Activated B cell treated with CpG ODN at 0.5 μM for 24 hours (primary cell): Measurements from ENCODE around the gene VSIG10L2. TPM values are rescaled to one million over a fixed set of nuclear protein-coding genes. Genes with fewer than 3 reads are reported as not detected.

Experiments used
- ATAC-seq: fragments of 200-7000 bp; cut with Tn5 transposase; one replicate; pipeline ENCODE4 v1.10.0; 2021; ENCODE audit warnings: low read depth, mild to moderate bottlenecking, moderate library complexity
- CTCF ChIA-PET: fragments of 350-600 bp; sonication (Branson Sonifier 250); formaldehyde crosslinking; loops from one replicate; lab custom pipeline; 2021; ENCODE audit warnings: antibody characterized with exemption; lab: Charles Lee
- POLR2A ChIA-PET: fragments of 350-600 bp; sonication (Branson Sonifier 250); formaldehyde crosslinking; loops from one replicate; lab custom pipeline; 2021; ENCODE audit warnings: antibody characterized with exemption; lab: Charles Lee
- DNase-seq: peaks from one replicate; pipeline ENCODE4 v3.0.0; 2022
- H3K27ac Mint-ChIP-seq: one replicate; pipeline ENCODE4 v1.8.0; 2020; ENCODE audit warnings: mixed read lengths
- H3K27me3 Mint-ChIP-seq: one replicate; pipeline ENCODE4 v1.8.0; 2021; ENCODE audit warnings: mixed read lengths
- H3K36me3 Mint-ChIP-seq: one replicate; pipeline ENCODE4 v1.8.0; 2021; ENCODE audit warnings: low read depth, mixed read lengths
- H3K4me1 Mint-ChIP-seq: one replicate; pipeline ENCODE4 v1.8.0; 2021; ENCODE audit warnings: mixed read lengths
- H3K4me3 Mint-ChIP-seq: one replicate; pipeline ENCODE4 v1.8.0; 2020; ENCODE audit warnings: mild to moderate bottlenecking, mixed read lengths
- H3K9me3 Mint-ChIP-seq: one replicate; pipeline ENCODE4 v1.8.0; 2020; ENCODE audit warnings: mixed read lengths
- intact Hi-C: fragments of 100-400 bp; cut with micrococcal nuclease; formaldehyde crosslinking; loops from one replicate; pipeline ENCODE4 v1.15.1; 2024
- total RNA-seq: library from RNA; stranded (reverse); gene quantifications from 2 replicates; pipeline ENCODE4 v1.2.3, GENCODE V29; 2022
- TF ChIP-seq, protein P1 (sequence below): fragments of 200-600 bp; IDR thresholded peaks from one replicate; pipeline ENCODE4 v1.8.0; 2022; ENCODE audit warnings: antibody characterized with exemption, mild to moderate bottlenecking

Gene VSIG10L2
- total RNA-seq, 1 donor from 2014 or later: not detected

DNA sequence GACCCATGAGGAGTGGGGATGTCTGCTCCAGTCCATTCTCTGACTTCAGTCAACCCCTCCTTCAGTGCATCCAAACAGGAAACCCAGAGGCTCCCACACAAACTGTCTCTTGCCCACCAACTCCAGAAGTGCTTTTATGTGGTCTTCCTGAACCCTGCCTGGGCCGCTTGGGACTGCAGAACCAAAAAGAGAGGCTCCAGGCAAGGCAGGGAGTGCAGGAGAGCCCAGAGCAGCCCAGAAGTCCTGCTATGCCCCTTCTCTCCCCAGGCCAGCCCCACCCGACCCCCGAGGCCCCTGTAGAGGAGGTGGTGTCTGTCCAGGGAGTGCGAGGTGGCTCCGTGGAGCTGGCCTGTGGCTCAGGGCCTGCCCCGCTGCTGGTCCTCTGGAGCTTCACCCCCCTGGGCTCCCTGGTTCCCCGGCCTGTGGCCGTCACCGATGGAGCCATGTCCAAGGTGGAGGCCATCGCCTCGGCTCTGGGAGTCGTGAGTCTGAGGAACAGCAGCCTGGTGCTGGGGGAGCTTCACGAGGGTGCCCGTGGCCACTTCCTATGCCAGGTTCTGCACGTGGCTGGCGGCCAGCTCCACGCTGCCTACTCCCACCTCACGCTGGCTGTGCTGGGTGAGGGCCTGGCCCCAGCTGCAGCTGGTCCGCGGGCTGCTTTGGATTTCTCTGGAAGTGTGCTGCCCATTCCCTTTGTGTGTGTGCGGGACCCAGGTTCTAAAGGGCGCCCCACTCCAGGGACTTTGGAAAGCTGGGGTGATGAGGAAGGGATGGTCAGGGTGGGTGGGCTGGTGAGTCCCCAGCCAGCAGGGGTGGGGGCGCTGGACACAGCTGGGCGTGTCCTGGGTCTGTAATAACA is 1.8 kb downstream of the VSIG10L2 start:
- DNase-seq (no peak), ATAC-seq (no peak)
- no peaks in the 10 kb centered on the region for H3K36me3 Mint-ChIP-seq
- POLR2A ChIA-PET: no interaction called here
- H3K27ac Mint-ChIP-seq: no peak overlapping the region
- no peaks in the 10 kb centered on the region for H3K9me3 Mint-ChIP-seq
- CTCF ChIA-PET: no interaction called here
- no peak overlapping the region for H3K4me3 Mint-ChIP-seq
- H3K27me3 Mint-ChIP-seq: peaks cover 7% of the 10 kb centered on the region
- no peaks in the 10 kb centered on the region for H3K4me1 Mint-ChIP-seq
- intact Hi-C loops: no loop called here
- TF ChIP-seq, protein P1, sequence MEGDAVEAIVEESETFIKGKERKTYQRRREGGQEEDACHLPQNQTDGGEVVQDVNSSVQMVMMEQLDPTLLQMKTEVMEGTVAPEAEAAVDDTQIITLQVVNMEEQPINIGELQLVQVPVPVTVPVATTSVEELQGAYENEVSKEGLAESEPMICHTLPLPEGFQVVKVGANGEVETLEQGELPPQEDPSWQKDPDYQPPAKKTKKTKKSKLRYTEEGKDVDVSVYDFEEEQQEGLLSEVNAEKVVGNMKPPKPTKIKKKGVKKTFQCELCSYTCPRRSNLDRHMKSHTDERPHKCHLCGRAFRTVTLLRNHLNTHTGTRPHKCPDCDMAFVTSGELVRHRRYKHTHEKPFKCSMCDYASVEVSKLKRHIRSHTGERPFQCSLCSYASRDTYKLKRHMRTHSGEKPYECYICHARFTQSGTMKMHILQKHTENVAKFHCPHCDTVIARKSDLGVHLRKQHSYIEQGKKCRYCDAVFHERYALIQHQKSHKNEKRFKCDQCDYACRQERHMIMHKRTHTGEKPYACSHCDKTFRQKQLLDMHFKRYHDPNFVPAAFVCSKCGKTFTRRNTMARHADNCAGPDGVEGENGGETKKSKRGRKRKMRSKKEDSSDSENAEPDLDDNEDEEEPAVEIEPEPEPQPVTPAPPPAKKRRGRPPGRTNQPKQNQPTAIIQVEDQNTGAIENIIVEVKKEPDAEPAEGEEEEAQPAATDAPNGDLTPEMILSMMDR: no peak

DNA sequence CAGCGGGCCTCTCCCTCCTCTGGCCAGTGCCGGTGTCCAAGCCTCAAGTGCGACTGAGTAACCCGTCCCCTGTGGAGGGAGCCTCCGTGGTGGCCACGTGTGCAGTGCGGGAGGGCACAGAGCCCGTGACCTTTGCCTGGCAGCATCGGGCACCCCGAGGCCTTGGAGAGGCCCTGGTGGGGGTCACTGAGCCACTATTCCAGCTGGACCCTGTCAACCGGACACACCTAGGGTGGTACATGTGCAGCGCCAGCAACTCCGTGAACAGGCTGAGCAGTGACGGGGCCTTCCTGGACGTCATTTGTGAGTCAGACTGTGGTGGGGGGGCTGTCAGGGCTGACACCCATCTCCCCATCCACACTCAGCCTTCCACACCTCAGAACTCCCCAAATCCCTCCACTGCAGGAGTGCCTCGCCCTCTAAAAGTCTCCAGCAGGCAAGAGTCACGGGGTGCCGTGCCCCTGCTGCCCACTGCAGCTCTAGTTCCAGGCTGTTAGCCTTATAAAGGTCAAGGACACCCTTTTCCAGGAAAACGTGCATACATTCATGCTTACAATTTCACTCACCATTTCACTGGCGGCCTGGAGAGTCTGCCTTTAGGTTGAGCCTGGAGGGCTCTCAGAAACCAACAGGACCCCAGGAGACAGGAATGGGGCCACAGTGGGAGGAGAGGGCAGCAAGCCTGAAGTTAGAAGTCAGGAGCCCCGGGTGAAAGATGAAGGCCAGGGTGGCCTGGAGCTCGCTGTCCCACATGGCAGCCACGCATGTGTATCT is 2.6 kb downstream of the VSIG10L2 start:
- ChIA-PET POLR2A (no interaction called here), CTCF (no interaction called here)
- no peak overlapping the region for H3K27ac Mint-ChIP-seq
- intact Hi-C loops: no loop called here
- H3K36me3 Mint-ChIP-seq: no peaks in the 10 kb centered on the region
- no peak for ATAC-seq
- H3K4me3 Mint-ChIP-seq: no peak overlapping the region
- H3K4me1 Mint-ChIP-seq: no peaks in the 10 kb centered on the region
- H3K9me3 Mint-ChIP-seq: no peaks in the 10 kb centered on the region
- peaks cover 7% of the 10 kb centered on the region for H3K27me3 Mint-ChIP-seq
- TF ChIP-seq, protein P1: no peak
- DNase-seq: no peak

DNA sequence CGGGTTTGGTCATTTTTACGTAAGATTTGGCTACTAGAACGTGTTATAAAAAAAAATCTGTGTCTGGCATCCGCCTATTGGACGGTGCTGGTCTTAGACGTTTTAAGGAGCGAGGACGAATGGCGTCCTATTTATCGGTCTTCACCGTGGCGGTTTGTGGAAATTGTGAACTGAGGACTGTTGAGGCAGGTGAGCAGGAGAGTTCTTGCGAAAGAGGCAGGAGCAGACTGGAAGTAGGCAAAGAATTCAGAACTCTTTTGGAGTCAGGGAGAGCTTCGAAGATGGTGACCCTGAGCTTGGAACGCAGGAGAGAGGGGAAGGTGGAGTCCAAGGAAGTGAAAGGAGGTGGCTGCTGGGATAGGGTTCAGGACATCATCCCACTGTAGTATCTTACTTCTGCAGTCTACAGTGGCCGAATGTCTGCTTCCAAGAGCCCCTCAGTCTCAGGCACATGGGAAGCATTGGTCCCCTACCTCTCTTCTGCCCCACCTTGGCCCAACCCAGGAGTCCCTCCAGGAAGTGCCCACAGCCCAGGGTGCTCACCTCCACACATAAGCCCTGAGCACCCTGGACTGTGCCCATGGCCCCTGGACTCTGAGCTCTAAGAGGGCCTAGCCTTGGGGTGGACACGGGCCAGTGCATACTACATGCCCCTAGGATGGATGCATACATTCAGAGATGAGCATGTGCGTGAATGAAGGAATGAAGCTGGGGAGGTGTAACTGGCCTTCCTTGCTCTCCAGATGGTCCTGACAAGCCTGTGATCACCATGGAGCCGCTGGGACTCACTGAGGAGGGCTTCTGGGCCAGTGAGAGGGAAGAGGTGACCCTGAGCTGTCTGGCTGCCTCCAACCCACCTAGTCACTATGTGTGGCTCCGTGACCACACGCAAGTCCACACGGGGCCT is 3.7 kb downstream of the VSIG10L2 start:
- Mint-ChIP-seq H3K9me3 (no peaks in the 10 kb centered on the region), H3K27ac (no peak overlapping the region), H3K4me3 (no peak overlapping the region), H3K27me3 (peaks cover 7% of the 10 kb centered on the region), H3K4me1 (no peaks in the 10 kb centered on the region), H3K36me3 (no peaks in the 10 kb centered on the region)
- POLR2A ChIA-PET: no interaction called here
- DNase-seq (no peak), ATAC-seq (no peak)
- TF ChIP-seq, protein P1: no peak
- CTCF ChIA-PET: no interaction called here
- intact Hi-C loops: no loop called here

DNA sequence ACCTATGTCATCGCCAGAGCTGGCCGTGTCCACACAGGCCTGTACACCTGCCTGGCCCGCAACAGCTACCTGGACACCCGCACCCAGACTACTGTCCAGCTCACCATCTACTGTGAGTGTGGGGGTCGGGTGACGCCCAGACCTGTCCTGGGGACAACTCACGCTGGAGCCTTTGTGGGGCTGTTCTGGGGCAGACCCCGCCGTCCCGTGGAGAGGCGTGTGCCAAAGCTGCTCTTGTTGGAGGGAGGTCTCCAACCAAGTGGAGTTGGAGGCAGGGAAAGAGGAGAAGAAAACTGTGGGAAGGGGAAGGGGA is 4.3 kb downstream of the VSIG10L2 start:
- CTCF ChIA-PET: no interaction called here
- Mint-ChIP-seq H3K27me3 (peaks cover 7% of the 10 kb centered on the region), H3K27ac (no peak overlapping the region), H3K9me3 (no peaks in the 10 kb centered on the region), H3K4me1 (no peaks in the 10 kb centered on the region), H3K4me3 (no peak overlapping the region), H3K36me3 (no peaks in the 10 kb centered on the region)
- intact Hi-C loops: no loop called here
- TF ChIP-seq, protein P1: no peak
- ATAC-seq (no peak), DNase-seq (no peak)
- POLR2A ChIA-PET: no interaction called here
